NCI-H446 (cell line): ENCODE measurements around the gene MBD2.
"Not testable (repeated sequence)": the region's sequence is repeated elsewhere in the genome, so short reads cannot be mapped to it uniquely, and the experiment has no call there.

Source experiments
- DNase-seq, 2 experiments: peaks; one replicate each; lab custom pipeline; 2025; lab: John Stamatoyannopoulos, UW

The MBD2 gene

DNA sequence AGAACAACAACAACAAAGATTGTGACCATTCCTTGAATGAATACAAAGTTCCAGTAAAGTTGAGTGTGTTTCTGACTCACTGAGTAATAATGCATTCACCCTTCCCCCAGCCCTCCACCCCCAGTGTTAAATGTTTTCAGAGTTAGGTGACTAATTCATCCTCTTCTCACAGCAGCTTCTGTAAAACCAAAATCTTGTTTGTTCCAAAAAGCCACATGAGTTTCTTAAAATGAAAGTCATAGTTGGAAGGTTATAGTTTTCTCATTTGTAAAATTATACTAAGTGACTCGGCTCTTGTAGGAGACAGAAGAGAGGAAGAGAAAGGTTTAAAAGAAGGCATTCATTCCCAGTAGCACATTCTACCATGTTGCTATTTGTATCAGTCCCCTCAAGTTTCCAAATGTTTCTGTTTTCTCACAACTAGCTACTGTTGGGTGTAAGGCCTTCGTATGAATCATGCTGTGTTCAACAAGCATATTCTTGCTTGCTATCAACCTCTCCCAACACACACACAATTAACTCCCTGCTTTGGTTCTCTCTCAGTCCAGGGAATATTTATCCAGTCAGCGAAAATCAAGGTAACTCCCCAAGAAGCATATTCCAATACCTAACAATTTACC, 75.3 kb downstream of the MBD2 start:
- no peak for DNase-seq

DNA sequence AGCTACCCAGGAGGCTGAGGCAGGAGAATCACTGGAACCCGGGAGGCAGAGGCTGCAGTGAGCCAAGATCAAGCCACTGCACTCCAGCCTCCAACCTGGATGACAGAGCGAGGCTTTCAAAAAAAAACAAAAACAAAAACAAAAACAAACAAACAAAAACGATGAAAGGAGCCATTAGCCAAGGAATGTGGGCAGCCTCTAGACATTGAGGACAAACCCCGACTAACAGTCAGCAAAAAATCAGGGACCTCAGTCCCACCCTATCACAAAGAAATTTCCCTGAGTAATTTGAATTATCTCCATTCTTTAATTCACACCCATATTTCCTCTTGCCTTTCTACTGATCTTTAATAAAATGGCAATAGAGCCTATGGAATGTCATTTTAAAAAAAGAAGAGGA, 75.8 kb downstream of the MBD2 start:
- no peak for DNase-seq

DNA sequence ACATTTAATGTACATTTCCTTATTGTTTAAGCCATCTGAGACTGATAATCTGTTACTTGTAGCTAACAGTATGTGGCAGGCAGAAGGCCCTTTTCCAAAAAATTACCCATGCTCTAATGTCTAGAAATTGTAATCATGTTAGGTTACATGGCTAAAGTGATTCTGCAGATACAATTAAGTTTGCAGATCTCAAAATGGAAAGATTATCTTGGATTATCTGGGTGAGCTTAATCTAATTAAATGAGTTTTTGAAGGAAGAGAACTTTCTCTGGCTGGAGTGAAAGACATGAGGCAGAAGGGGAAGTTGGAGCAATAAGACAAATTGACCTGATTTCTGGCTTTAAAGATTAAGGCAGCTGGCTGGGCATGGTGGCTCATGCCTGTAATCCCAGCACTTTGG, 76.3 kb downstream of the MBD2 start:
- no peak for DNase-seq

DNA sequence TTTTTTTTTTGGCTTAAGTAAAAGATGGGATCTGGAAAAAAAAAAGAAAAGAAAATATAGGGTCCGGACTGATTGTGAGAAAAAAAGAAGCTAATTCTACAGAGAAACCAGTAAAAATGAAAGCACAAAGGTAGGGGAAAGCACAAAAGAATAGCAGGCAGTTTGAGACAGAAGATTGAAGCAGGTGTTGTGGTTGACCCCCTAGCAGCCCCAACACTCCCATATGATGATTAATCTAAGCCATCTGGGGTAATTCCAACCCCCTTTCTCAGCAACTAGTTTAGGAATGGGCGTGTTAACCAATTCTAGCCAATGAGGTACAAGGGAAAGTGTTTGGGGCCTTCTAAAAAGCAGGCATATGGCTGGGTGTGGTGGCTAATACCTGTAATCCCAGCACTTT, 77.0 kb downstream of the MBD2 start:
- no peak for DNase-seq

DNA sequence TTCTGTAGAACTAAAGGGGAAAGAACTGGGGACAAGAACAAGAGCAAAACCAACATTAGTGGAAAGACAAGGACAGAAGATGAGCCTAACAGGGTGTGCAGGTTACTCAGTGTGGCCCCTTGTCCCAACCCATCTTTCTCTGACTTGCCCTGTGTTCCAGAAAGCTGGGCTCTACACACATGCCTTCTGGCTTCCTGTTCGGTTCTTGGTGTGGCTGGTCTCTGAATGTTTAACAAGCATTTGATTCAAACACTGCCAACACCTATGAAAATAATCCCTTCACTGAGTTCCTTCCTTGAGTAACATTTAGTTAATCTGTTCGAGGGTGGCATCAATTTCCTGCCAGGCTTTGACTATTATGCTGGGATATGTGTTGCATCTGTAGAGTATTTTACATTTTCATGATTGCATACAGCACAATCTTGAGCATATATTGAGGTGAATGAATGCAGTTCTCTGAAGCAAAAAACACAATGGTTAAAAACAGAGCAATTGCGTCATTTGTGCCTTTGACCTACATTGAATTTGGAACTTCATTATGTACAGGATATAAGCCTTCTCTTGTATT, 83.3 kb downstream of the MBD2 start:
- DNase-seq: no peak

DNA sequence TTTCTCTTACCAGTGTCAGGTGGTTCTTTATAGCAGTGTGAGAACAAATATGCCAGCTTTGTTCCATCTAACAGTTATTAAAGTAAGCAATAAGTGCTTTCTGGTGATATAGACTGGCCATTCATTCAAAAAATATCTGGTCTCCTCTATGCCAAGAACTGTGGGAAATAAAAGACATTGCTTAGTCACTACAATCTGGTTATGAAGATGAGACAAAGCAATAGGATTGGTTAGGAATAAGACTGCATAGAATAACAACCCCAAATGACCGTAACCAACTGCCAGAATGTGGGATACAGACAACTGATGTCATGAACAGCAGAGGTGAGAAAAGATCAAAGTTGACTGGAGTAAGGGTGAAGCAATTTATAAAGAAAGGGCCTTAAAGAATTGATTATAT, 83.8 kb downstream of the MBD2 start:
- no peak for DNase-seq

DNA sequence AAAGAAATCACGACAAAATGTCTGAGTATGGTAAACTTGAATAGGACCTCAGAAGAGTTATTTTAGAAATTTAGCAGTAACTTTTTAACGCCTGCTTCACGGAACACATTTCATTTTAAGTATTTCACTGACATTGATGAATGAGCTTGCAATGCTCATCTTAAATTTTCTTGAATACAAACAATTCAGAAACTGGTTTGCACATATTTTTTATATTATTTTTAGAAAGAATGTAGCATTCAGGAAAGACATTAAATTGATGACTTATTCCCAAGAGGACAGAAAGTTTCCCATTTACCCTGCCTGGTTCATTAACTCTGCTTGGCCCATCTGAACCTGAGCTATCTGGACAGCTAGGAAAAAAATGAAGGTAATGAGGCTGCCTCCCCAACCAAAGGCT, 89.3 kb downstream of the MBD2 start:
- no peak for DNase-seq

DNA sequence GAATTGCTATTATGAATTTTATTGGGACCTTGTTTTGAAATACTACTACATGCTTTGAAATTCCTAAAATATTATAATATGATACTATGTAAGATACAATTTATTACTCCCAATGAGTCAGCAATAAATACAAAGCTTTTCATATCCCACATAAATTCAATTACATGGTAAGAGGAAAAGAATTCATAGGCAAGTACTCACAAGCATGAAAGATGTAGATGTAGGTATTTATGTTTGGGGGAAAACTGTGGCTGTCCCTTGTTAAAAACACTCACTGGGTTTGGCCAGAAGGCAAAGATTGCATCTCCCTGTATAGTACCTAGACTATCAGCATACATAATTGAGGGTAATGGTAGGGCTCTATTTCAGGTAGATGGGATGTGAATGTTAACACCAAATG, 90.4 kb downstream of the MBD2 start:
- DNase-seq: no peak

DNA sequence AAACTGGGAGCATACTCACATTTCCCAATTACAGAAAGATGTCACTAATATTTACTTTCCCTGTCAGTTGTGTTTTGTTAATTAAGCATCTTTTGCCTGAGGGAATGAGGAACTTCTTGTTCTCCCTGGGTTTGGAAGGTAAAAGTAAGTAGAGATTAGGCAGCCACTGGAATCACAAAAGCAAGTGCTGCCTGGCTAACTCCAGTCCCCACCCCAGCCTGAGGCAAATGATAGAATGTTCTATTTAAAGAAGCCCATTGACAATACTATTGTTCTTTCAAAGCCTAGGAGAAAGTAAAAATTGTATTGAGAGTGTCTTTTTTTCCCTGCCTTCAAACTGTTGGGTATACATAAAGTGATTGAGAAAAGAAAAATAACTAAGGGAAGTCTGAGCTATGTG, 93.8 kb downstream of the MBD2 start:
- DNase-seq: no peak

DNA sequence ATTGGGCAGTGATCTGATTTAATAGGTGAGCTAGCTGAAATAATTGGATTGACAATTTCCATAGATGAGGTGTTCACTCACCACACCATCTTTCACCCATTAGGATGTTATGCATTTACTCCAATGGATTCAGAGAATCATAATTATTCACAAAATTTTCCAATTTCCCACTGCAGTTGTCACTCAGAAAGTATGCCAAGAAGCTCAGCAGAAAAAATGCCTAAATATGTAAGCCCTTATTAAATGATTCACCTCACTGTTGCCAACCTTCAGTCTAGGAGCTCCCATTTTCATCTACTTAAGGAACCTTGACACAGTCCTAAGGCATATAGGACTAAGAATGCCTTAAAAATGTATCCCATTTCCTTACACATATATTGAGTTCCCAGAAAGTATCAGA, 94.3 kb downstream of the MBD2 start:
- DNase-seq: no peak

DNA sequence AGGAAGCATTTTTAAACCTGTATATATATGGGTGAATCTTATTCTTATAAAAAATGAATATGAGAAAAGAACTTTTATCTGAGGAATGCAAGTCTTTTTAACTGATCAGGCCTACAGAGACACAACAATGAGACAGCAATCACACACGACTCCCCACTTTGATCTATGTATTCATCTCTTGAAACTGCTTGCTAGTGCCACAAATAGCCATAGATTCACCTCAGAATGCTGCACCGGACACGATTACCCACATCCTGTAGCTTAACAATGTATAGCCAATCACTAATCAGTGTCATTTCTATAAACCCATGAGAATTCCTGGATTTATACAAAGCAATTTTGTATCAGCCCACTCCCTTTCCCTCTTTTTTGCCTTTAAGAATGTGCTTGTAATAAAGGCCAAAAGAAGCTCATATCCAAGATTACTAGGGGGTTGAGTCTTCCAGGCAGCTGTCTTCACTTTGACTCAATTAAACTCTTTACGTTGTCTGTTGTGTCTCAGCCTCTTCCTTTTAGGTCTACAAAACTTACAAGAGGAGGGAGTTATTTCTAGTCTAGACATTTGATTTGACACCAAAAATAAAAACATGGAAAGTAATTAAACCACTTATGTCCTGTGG, 94.9 kb downstream of the MBD2 start:
- no peak for DNase-seq

DNA sequence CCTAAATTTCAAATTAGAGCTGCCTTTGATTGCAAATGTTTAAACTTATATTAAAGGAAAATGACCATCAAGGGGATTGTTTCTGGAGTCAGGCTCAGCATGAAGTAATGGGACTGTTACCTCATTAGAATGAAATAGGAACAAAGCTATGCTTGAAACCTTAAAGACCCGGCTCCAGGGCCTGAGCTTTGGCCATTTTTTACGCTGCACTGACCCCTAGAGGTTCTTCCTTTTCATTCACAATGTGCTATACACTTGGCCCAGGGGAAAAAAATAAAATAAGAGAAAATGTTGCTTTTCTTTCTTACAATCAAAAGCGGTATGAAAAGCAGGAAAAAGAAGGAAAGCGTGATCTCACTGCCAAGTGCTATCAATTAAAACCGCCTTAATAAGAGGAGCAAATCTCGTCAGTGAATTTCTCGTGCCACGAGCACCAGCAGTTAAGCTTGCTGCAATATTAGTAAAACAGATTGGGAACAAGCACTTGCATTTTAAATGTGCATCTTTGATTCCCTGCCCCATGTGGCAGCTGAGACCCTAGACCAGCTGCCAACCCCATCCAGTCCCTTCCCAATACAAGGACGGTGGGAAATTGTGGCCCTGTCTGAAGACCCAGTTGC, 96.6 kb downstream of the MBD2 start:
- peak; percentile 47 to 75 for DNase-seq

DNA sequence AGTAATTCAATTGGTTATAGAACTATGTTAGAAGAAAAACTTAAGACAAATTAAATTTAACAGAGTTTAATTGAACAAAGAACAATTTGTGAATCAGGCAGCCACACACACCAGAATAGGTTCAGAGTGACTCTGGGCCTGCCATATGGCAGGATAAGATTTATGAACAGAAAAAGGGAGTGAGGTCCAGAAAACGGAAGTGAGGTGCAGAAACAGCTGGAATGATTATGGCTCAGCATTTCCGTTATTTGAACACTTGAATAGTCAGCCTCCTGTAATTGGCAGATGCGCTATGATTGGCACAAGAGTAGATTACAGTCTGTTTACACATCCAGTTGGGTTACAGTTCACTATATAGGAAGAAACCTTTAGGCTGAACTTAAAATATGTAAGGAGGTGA, 99.0 kb downstream of the MBD2 start:
- DNase-seq: no peak

DNA sequence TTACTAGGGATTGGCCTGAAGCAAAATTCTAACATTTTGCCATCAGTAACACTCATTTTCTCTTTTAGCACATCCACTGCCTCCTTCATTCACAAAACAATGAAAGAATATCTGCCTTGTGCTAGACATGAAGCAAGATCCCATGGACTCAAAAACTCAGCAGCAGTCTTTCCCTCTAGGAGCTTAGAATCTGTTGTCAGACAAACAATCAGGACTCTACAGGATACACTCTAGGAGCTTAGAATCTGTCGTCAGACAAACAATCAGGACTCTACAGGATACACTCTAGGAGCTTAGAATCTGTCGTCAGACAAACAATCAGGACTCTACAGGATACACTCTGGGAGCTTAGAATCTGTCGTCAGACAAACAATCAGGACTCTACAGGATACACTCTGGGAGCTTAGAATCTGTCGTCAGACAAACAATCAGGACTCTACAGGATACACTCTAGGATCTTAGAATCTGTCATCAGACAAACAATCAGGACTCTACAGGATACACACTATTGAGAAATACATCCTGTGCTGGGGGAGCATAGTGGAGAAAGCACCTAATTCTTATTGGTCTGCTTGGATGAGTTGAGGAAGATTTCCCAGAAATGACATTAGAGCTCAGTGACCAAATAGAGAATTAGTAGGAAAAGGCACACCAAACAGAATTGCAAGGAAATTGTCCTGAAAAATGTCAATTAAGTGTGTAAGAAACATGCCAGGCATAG, 100.6 kb downstream of the MBD2 start:
- not testable (repeated sequence) for DNase-seq

DNA sequence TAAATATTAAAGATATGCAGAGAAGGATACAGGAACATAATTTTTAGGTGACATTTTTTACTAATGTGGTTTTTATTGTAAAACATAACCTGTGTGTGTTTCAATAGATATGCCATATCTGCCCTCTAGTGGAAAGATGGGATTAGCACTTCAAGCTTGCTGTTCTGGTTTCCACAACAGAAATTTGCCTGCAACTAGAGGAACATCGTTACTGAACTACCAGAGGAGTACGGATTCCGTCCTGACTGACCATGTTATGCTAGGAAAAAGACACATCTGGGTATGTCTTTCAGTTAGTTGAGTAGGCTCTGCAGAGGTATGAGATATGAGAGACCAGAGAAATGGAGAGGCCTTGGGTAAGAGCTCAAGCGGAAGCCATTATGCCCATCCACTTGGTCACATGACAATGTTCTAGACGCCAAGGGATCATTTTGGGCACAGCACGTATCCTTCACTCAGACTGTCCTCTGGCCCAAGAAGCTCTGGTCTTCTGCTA, 104.9 kb downstream of the MBD2 start:
- DNase-seq: peak; percentile 52 to 77

DNA sequence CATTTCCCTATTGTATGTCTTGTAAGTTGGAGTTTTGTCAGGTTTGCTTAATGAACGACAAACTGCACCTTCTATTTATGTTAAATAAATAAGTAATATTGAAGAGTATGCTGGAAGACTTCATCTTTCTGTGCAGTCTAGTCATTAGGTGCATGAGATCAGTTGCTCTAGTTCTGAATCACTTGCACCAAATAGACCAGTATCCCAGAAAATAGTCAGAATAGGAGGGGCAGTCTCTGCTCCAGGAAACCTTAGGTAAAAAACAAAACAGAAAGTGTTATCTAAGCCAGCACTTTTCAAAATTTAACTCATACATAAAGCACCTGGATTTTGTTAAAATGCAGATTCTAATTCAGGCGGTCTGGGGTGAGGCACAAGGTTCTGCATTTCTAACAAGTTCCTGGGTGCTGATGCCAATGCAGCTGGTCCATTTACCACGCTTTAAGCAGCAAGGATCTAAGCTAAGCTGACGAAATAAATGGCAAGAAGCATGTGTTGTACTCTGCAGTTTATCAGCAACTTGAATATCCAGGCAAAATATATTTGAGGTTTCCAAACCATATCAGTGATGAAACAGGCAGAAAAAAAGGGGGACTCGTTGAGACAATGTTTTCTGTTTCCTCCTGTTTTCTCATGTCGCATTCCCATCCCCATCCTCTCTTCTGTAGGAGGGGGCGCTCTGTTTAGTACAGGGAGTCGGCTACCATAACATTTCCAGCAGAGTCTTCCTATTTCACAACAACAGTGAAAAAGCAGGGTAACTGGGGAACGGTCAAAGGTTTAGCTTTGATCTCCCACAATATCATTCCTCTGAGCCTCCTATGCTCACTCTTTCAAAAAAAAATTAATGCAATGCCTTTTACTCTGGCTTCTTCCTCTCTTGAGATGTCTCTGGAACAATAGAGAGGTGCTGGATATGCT, 106.4 kb downstream of the MBD2 start:
- DNase-seq: no peak

DNA sequence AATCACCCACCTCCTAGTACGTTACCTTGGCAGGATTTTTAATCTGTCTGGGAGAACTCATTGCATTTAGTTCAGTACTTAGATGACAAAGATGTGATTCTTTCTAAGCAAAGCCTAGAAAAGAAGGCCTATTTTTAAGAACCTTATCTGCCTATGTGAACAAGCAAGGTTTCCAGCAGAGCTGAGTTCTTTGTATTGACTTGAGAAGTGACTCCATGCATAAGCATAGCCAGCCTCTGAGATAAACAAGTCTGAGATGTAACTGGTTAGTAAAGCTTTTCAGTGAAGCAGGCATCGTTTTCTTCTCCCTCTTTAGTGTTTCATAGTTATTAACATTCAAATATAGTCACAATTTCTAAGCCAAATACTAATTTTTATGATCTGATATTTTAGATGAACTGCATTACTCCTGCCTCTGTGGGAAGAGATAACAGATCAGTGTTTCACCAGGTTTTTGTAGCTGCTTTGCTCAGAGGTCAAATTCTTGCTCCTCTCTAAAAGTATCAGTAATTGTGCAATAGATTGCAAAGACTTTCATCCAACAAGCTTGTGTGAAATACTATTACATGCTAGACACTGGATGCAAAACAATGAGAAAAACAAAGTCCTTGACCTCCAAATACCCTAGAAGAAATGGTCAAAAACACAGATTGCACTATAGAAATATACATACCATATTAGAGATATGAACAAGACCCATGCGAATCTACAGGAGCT, 107.8 kb downstream of the MBD2 start:
- no peak for DNase-seq

DNA sequence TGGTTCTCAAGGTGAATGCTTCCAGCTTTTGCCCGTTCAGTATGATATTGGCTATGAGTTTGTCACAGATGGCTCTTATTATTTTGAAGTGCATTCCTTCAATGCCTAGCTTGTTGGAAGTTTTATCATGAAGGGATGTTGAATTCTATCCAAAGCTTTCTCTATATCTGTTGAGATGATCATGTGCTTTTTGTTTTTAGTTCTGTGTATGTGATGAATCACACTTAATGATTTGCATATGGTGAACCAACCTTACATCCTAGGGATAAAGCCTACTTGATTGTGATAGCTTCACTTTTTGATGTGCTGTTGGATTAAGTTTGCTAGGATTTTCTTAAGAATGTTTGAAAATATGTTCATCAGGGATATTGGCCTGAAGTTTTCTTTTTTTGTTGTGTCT, 112.1 kb downstream of the MBD2 start:
- peak in 1 of 2 experiments; percentile 29 for DNase-seq

DNA sequence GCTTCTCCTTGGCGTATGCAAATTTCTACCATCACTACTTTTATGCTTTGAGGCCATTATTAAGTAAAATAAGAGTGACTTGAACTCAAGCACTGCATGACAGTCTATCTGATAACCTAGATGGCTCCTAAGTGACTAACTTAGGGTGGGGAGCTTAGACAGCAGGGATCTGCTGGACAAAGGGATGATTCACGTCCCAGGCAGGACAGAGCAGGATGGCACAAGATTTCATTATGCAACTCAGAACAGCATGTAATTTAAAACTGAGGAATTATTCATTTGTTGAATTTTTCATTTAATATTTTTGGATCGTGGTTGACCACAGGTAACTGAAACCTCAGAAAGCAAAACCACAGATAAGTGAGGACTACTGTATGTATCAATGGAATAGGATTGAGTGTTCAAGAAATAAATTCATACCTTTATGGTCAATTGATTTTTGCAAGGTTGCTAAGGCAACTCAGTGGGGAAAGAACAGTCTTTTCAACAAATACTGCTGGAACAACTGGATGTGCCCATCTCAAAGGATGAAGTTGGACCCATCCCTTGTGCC, 115.3 kb downstream of the MBD2 start:
- no peak for DNase-seq

DNA sequence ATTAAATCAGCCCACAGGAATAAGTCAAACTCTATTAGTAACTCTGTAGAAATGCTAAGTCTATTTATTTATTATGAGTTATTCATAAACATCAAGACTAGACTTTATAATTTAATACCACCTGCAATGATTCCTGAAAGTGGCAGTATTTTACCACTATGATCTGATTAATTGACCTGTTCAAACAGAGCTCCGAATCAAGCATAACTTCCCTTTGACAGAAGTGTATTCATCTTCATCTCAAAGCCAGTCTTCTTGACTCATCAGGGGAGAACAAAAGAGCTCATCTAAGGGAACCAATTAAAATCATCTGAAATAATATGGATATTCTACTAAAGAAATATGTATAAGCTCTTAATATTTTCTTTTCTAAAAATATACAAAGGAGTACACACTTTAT, 122.3 kb downstream of the MBD2 start:
- DNase-seq: no peak
